Cerebellar cortex (tissue), 1 donor: ENCODE results near the gene SLC12A3.

ENCODE experiments used
- DNase-seq: peaks from one replicate; pipeline ENCODE4 v3.0.0-alpha.2; 2015; ENCODE audit warnings: low spot score

SLC12A3 gene

GRCh38 chr16:56864960-56865359, at the start of gene SLC12A3:
Gene SLC12A3, plus strand, starts transcription at chr16:56865207. Its CDS starts 29 bp downstream, at chr16:56865236.
- no peak for DNase-seq

GRCh38 chr16:56815721-56816120, 49.3 kb upstream of the SLC12A3 start:
- DNase-seq, result no peak

GRCh38 chr16:56817056-56817455, 48.0 kb upstream of the SLC12A3 start:
- DNase-seq, result no peak

GRCh38 chr16:56817938-56818337, 47.1 kb upstream of the SLC12A3 start:
- DNase-seq, result no peak

- no peak for DNase-seq
These were observed 41.8 kb upstream of the SLC12A3 start for GRCh38 chr16:56823081-56823733.

GRCh38 chr16:56824331-56824730, 40.7 kb upstream of the SLC12A3 start:
- no peak for DNase-seq

GRCh38 chr16:56824804-56825203, 40.2 kb upstream of the SLC12A3 start:
- DNase-seq, result no peak

- DNase-seq, result no peak
These were observed 39.2 kb upstream of the SLC12A3 start for GRCh38 chr16:56825826-56826225.

- no peak for DNase-seq
These were observed 36.4 kb upstream of the SLC12A3 start for GRCh38 chr16:56828647-56829046.

- no peak for DNase-seq
These were observed 34.3 kb upstream of the SLC12A3 start for GRCh38 chr16:56830669-56831068.

- no peak for DNase-seq
These were observed 32.2 kb upstream of the SLC12A3 start for GRCh38 chr16:56832768-56833167.

GRCh38 chr16:56833243-56833970, 31.6 kb upstream of the SLC12A3 start:
- DNase-seq, result no peak

- no peak for DNase-seq
These were observed 29.7 kb upstream of the SLC12A3 start for GRCh38 chr16:56835320-56835719.

GRCh38 chr16:56836410-56837230, 28.4 kb upstream of the SLC12A3 start:
- no peak for DNase-seq

GRCh38 chr16:56838622-56839337, 26.2 kb upstream of the SLC12A3 start:
- no peak for DNase-seq

- DNase-seq, result no peak
These were observed 23.8 kb upstream of the SLC12A3 start for GRCh38 chr16:56841233-56841632.

GRCh38 chr16:56841659-56842058, 23.3 kb upstream of the SLC12A3 start:
- DNase-seq, result no peak

- no peak for DNase-seq
These were observed 22.9 kb upstream of the SLC12A3 start for GRCh38 chr16:56842133-56842532.

- DNase-seq, result no peak
These were observed 21.0 kb upstream of the SLC12A3 start for GRCh38 chr16:56844056-56844455.

GRCh38 chr16:56847173-56847910, 17.7 kb upstream of the SLC12A3 start:
- DNase-seq, result no peak
